GM10266 (cell line): Measurements from ENCODE around the gene CD180.

ENCODE experiments used
- DNase-seq: peaks from one replicate; pipeline ENCODE4 v3.0.0; 2012; ENCODE audit errors: extremely low spot score
- TF ChIP-seq, protein P1 (sequence below): IDR thresholded peaks from 2 replicates; pipeline ENCODE4 v1.5.1; 2012; ENCODE audit warnings: mild to moderate bottlenecking, low read depth; ENCODE audit not compliant: control insufficient read depth, insufficient read depth; ENCODE audit errors: missing control alignments

The CD180 gene

DNA sequence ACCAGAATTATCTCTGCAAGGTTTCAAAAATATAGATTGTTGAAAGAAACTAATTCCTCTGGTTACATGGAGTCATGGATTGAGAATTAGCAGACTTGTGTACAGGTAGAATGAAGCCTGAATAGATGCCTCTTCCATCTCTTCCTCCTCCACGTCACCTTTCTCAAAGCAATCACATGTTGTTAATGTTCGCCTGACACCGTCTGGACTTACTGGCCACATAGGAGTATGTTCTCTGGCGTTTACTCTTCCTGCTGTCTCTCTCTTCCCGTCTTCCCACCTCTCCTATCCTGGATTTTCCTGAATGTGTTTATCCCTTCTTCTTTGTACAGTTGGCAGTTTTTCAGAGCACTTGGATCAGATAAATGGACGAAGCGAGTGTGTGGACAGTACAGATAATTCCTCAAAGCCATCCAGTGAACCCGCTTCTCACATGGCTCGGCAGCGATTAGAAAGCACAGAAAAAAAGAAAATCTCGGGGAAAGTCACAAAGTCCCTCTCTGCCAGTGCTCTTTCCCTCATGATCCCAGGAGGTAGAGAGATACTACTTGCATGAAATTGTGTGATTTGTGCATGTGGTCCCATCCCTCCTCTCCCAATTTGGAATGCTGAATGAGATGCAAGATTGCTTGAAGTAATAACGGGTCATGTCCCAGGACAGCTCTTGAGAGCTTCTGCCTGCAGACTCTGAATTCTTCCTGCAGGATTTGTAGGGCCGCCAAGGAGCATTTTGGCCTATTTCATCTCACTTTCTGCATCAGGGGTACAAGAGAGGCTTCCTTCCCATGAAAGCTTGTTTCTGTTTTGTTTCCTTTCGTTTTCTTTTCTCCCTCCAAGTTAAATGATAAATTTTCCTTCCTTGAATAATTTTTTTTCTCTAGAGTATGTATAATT lies 47.3 kb downstream of the CD180 start:
- no peak for DNase-seq
- TF ChIP-seq, protein P1, sequence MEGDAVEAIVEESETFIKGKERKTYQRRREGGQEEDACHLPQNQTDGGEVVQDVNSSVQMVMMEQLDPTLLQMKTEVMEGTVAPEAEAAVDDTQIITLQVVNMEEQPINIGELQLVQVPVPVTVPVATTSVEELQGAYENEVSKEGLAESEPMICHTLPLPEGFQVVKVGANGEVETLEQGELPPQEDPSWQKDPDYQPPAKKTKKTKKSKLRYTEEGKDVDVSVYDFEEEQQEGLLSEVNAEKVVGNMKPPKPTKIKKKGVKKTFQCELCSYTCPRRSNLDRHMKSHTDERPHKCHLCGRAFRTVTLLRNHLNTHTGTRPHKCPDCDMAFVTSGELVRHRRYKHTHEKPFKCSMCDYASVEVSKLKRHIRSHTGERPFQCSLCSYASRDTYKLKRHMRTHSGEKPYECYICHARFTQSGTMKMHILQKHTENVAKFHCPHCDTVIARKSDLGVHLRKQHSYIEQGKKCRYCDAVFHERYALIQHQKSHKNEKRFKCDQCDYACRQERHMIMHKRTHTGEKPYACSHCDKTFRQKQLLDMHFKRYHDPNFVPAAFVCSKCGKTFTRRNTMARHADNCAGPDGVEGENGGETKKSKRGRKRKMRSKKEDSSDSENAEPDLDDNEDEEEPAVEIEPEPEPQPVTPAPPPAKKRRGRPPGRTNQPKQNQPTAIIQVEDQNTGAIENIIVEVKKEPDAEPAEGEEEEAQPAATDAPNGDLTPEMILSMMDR, result no peak

DNA sequence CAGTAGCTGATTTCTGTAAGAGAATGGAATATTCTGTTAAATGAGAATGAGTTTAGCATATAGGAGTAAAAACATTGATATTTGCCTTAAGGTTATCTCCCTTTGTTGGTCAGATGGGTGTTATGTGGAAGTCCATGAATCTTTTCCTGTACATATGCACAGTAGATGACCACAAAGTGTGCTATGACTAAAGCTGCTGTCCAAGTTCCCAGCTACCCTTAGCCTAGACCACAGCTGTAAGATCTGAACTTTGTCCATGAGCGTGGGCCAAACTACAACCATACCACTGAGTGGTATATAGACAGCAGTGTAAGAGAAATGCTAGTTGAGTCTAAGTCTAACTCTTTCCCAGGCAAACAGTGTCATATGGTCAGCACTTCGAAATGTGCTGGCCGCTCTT lies 48.8 kb downstream of the CD180 start:
- DNase-seq, result no peak
- TF ChIP-seq, protein P1, result no peak

DNA sequence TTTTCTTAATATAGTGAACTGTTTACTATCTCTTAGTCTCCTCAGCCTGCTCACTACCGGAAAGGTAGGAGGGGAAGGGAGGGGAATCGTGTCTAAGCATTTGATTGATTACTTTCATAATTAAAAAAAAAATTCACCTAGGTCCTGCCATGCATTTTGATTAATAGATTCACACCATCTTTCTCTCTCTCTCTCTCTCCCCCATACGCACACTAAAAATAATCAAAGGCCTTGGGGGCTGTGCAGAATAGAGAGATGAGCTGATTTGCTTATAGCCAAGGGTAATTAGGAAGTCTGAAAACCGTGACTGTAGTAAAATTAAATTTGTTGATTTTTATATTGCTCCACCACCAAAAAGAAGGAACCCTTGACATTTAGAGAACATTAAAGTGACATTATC lies 49.6 kb downstream of the CD180 start:
- no peak for DNase-seq
- TF ChIP-seq, protein P1, result no peak

DNA sequence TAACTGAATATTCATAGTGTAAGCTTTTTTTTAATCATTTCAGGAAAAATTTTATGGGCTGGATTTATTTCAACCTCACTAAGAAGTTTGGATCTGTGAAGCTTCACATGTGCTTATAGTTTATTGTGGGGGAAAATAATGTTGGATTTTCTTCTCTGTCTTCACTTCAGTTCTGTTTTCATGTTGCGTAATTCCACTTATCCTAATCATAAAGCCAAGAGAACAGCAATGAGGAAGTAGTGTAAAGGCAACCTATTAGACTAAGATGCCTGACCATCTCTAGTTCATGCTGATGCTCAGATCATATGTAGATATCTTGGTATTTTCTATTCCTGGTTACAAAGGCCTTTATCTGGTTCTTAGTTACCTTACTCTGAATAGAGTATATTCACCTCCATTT lies 50.0 kb downstream of the CD180 start:
- TF ChIP-seq, protein P1, result no peak
- DNase-seq, result no peak

DNA sequence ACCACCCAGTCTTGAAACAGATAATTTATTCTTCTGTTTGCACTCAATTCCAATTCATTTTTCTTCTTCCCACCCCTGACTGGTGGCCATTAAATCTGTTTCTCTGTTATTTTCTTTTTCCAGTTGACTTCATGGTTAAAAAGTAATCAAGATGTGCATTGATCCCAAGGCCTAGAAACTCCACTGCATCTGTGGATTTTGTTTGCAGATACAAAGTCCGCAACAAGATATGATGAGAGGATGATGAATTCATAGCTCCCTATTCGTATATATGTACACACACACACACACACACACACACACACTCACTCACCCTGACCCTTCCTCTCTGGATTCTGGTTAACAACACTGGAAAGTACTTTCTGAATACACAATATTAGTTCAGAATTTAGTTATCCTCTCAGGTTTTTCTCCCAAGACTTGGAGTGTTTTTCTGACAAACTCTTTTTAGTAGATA lies 52.4 kb downstream of the CD180 start:
- TF ChIP-seq, protein P1, result no peak
- DNase-seq, result no peak

DNA sequence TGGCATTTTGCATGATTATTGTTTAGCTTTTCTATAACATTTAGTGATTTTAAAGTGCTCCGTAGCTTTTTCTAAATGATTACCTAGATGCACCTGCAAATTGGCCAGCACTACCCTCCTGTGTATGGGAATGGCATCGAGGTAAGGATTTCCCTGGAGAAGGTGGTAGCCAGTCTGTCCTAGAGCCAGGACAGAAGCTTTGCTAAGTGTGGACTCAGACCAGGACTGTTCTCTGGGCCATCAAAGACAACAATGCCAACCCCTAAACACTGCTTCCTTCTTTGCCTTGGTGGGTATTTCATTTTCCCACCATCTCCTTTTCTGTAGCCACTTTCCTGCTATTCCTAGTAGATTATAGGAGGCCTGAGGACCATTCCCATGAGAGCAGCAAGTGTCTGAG lies 53.0 kb downstream of the CD180 start:
- no peak for DNase-seq
- TF ChIP-seq, protein P1, result no peak

DNA sequence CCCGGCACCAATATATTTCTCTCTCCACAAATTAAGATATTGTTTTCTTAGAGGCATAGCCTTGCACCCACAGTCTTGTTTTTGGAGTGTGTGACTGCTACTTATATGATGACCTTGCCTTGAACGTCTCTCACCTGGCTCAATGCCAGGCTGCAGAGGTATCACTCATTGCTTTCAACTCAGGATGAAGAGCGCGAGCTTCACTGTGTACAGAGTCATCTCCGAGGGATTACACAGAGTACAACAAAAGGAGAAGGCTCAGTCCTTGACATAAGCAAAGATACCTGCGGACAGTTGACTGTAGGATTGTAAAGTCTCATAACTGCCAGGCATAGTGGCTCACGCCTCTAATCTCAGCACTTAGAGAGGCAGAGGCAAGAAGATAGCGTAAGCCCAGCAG lies 53.8 kb downstream of the CD180 start:
- TF ChIP-seq, protein P1, result no peak
- DNase-seq, result no peak
